Stimulated activated CD4-positive, alpha-beta T cell treated with anti-CD3 and anti-CD28 coated beads, Interleukin-15, amount 100 ng/mL, for 24 hours (primary cell): ENCODE results near the gene DNAJB1.
"Not testable (repeated sequence)": the region's sequence is repeated elsewhere in the genome, so short reads cannot be mapped to it uniquely, and the experiment has no call there.

Source experiments
- DNase-seq: peaks from one replicate; pipeline ENCODE4 v3.0.0-alpha.2; 2020

The DNAJB1 gene

GRCh38 chr19:14519860-14520407 lies 1.7 kb upstream of the DNAJB1 start:
- no peak for DNase-seq

DNA sequence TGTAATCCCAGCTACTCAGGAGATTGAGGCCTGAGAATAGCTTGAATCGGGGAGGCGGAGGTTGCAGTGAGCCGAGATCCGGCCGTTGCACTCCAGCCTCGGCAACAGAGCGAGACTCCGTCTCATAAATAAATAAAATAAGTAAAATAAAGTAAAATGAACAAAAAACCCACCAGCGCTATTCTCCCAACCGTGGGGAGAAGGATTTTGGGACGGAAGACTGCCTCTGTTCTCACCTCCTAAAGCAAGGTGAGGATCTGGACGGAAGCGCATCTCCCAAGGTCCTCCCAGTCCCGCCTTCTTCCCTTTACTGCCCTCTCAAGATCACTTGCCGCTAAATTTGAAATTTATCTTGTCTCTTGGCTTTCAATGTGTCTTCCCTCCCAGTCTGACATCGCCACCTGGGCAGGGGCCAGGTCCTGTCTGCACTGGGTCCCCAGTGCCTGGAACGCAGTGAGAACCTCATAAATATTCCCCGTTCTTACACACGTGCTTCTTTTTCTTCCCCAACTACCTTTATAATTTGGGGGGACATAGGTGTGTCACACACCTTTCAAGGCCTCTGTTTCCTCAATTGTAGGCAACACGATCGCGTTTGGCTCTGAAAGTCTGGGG lies 1.2 kb upstream of the DNAJB1 start:
- DNase-seq: no peak

- no peak for DNase-seq
Measured at GRCh38 chr19:14517446-14517839, 754 bp downstream of the DNAJB1 start.

GRCh38 chr19:14516746-14517438 lies 1.3 kb downstream of the DNAJB1 start:
- DNase-seq: peak; percentile 30

GRCh38 chr19:14516048-14516534 lies 2.1 kb downstream of the DNAJB1 start:
- DNase-seq: no peak

DNA sequence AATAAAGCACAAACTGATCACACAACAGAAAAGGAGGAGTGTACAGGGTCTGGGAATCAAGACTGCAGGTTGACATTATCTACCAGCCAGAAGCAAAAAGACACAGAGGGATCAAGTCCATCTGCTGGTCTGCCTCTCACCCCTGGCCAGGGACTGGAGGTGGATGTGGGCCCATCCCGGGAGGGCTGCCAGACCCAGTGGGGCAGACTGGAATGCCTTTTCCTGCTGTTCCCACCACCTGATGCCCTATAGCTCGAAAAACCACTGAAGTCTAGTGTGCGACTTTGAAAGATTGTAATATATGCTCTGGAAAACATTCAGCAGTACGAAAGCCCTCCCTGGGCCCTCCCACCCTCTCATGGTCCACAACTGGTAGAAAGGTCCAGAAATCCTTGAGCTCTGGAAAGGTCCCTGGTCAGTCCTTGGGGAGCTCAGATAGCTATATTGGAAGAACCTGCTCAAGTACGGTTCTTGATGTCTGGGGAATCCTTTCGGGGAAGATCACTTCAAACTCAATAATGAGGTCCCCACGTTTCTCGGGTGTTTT lies 2.6 kb downstream of the DNAJB1 start:
- no peak for DNase-seq

- DNase-seq: no peak
Measured at GRCh38 chr19:14514215-14514863, 3.9 kb downstream of the DNAJB1 start.

GRCh38 chr19:14512406-14512961 lies 5.7 kb downstream of the DNAJB1 start:
- no peak for DNase-seq

GRCh38 chr19:14511229-14511593 lies 7.0 kb downstream of the DNAJB1 start:
- DNase-seq: no peak

GRCh38 chr19:14510311-14511228 lies 7.6 kb downstream of the DNAJB1 start:
- peak; percentile 29 for DNase-seq

DNA sequence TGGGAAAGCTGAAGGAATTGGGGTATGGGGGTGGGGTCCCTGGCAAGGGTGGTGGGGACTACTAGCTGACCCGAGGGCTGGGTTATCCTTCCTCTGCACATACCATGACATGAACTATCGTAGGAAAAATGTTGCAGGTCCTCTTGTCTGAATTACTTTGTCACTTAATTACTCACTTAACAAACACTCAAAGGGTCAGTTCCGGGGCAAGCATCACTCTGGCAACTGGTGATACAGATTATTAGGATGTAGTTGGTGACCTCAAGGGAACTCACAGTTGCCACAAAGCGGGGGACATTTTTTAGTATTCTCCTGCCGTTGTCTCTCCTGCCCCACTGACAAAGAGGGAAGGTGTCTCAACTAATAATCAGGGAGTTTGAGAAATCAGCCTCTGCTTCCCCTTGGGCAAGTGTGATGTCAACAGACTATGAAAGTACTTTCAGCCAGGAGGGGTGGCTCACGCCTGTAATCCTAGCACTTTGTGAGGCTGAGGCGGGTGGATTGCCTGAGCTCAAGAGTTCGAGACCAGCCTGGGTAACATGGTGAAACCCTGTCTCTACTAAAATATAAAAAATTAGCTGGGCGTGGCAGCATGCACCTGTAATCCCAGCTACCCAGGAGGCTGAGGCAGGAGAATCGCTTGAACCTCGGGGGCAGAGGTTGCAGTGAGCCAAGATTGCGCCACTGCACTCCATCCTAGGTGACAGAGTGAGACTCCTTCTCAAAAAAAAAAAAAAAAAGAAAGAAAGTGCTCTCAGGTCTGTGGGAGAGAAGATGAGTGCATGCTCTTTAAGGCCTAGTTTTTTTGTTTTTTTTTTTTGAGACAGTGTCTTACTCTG lies 10.3 kb downstream of the DNAJB1 start:
- no peak for DNase-seq

DNA sequence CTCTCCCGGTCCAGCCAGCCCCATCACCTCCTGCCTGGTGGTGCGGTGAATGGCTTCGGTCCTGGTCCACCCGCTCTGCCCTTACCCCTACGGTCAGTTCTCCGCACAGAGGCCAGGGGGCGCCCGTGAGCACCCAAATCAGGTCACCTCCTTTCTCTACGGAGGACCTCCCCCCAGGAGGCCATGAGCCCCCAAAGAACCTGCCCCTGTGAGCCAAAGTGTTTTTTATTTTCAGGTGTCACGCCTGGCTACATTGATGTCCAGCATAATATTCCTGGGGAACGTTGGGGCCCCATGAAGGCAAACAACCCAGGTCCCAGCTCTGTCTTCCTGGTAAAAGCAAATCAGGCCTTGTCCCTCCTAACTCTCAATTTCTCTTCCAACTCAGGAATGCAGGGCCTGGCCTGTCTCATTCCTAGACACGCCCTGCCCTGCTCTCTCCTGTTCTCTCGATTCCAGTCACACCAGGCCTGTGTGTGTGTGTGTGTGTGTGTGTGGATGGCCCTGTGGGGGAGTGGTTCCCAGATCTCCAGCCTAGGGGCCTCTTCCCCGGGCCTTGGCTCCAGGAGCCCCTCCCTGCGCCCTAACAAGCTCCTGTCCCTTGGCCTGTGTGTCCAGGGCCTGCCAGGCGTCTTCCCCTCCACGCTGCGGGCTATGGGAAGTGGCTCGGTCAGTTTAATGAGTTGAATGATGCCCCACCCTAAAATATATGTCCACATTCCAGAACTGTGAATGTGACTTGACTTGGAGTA lies 12.5 kb downstream of the DNAJB1 start:
- DNase-seq: peak; percentile 80

GRCh38 chr19:14504575-14504974 lies 13.6 kb downstream of the DNAJB1 start:
- DNase-seq: not testable (repeated sequence)

- DNase-seq: no peak
Measured at GRCh38 chr19:14503285-14503684, 14.9 kb downstream of the DNAJB1 start.

- DNase-seq: no peak
Measured at GRCh38 chr19:14502334-14503092, 15.7 kb downstream of the DNAJB1 start.

DNA sequence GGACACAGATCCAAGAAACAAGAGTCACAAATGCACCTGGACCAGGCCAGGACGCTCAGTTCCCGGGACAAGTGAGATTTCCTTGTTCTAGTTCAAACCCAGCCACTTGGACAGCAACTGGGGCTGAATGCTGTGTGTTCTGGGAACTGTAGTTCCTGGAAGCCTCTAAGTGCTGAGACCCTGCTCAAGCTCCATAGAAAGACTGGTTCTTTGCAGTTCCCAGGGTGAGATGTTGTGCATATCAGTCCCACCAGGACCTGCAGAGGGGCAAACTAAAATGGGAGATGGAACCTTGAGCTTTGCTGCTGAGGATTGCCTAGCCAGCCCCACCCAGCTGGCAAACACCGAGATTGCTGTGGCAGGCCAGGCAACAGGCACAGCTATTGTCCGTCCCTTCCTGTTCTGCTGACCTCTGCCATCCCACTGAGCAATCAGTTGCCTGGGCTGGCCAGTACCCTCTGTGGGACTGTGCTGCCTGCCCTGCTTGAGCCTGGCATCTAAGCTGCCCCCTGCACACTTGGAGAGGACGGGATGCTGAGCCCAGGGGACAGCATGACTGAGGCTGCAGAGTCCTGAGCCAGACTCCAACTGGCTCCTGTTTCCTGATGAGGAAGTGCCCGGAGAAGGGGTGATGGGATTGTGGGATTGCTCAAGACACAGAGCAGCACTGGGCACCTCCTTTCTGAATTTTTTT lies 20.8 kb downstream of the DNAJB1 start:
- DNase-seq: no peak

- no peak for DNase-seq
Measured at GRCh38 chr19:14496834-14497227, 21.4 kb downstream of the DNAJB1 start.

- DNase-seq: peak; percentile 90
Measured at GRCh38 chr19:14496029-14496833, 22.0 kb downstream of the DNAJB1 start, which contains the start of gene GIPC1. TSS of gene GIPC1 (minus strand) at chr19:14496127. CDS start at chr19:14482976, 13,151 bp downstream.
